K562 (cell line): Measurements from ENCODE around the gene BRICD5. TPM values are rescaled to one million over a fixed set of nuclear protein-coding genes. Genes with fewer than 3 reads are reported as not detected.

Experiments used
- ATAC-seq: fragments of 200-7000 bp; cut with Tn5 transposase; 3 replicates; pipeline ENCODE4 v1.9.1; 2020; ENCODE audit warnings: moderate library complexity
- BruUV-seq: library from RNA; stranded (reverse); fragments of 400-500 nt; replicated peaks from 2 replicates; lab custom pipeline; 2021; lab: Mats Ljungman, UMichigan
- CTCF ChIA-PET: fragments of 300-600 bp; formaldehyde crosslinking; extraction: SDS; loops from one replicate; lab custom pipeline; 2021; ENCODE audit warnings: low intra/inter-chr PET ratio; lab: Yijun Ruan, JAX
- POLR2A ChIA-PET: fragments of 300-600, 350-650 bp; sonication (Branson Sonifier 250); formaldehyde crosslinking; extraction: SDS; loops from one replicate; lab custom pipeline; 2021; ENCODE audit warnings: antibody characterized with exemption, inconsistent platforms; lab: Yijun Ruan, JAX
- DNase-seq, 4 experiments: peaks; one replicate each; pipeline versions ENCODE4 v3.0.0 to v3.0.0-alpha.2; 2011 to 2018; ENCODE audit warnings: low spot score in 3 of 4, mixed read lengths in 3 of 4; ENCODE audit errors: extremely low read depth in 1 of 4
- FAIRE-seq: peaks from 2 replicates; lab custom pipeline; 2011; peaks lifted over from hg19 to GRCh38; lab: Jason Lieb, UNC
- H2AFZ ChIP-seq: 2 replicates; pipeline ENCODE4 v1.6.0; 2011; ENCODE audit warnings: low read depth, low read length, control low read depth, inconsistent platforms
- H3K27ac ChIP-seq: fragments of 200-600 bp; 3 replicates; pipeline ENCODE4 v1.8.0; 2011; ENCODE audit warnings: low read depth, mild to moderate bottlenecking, control low read depth, inconsistent platforms, low read length, moderate library complexity, mixed read lengths; ENCODE audit errors: extremely low read depth
- H3K27me3 ChIP-seq, 2 experiments: fragments of 300-600 bp in 1 of 2; 2 replicates in 1 of 2; 3 replicates in 1 of 2; pipeline versions ENCODE4 v1.6.0 to v1.8.0; 2011; ENCODE audit warnings: inconsistent platforms in 2 of 2, low read length in 2 of 2, mild to moderate bottlenecking in 1 of 2, mixed read lengths in 1 of 2, moderate library complexity in 1 of 2; ENCODE audit not compliant: control insufficient read depth in 2 of 2, insufficient read depth in 2 of 2
- H3K36me3 ChIP-seq: fragments of 300-600 bp; 3 replicates; pipeline ENCODE4 v1.8.0; 2011; ENCODE audit warnings: mild to moderate bottlenecking, low read length, inconsistent platforms; ENCODE audit not compliant: control insufficient read depth, insufficient read depth
- H3K4me1 ChIP-seq, 2 experiments: fragments of 200-600 bp in 1 of 2; replicated peaks in 1 of 2; 2 replicates in 1 of 2; 3 replicates in 1 of 2; pipeline versions ENCODE4 v1.5.1 to v1.8.0; 2011; ENCODE audit warnings: inconsistent platforms in 2 of 2, low read length in 2 of 2, mild to moderate bottlenecking in 1 of 2, mixed read lengths in 1 of 2, moderate library complexity in 1 of 2; ENCODE audit not compliant: control insufficient read depth in 2 of 2, insufficient read depth in 2 of 2
- H3K4me2 ChIP-seq: 2 replicates; pipeline ENCODE4 v1.6.1; 2011; ENCODE audit warnings: low read length, control low read depth, inconsistent platforms, mixed read lengths; ENCODE audit not compliant: insufficient read depth
- H3K4me3 ChIP-seq: fragments of 200-600 bp; sonication (generic), shearing (Covaris generic); 2 replicates; pipeline ENCODE4 v1.5.1; 2016; ENCODE audit warnings: control low read depth, inconsistent platforms
- H3K79me2 ChIP-seq: fragments of 200-600 bp; 3 replicates; pipeline ENCODE4 v1.8.0; 2011; ENCODE audit warnings: low read length, inconsistent platforms; ENCODE audit not compliant: control insufficient read depth, insufficient read depth
- H3K9ac ChIP-seq, 2 experiments: 2 replicates each; pipeline versions ENCODE4 v1.6.0 to v1.6.1; 2011; ENCODE audit warnings: low read depth in 2 of 2, low read length in 2 of 2, control low read depth in 1 of 2, inconsistent platforms in 1 of 2, mild to moderate bottlenecking in 1 of 2, mixed read lengths in 1 of 2; ENCODE audit not compliant: insufficient read depth in 1 of 2
- H3K9me1 ChIP-seq: one replicate; pipeline ENCODE4 v1.6.0; 2011; ENCODE audit warnings: inconsistent platforms, mild to moderate bottlenecking, low read length, moderate library complexity; ENCODE audit not compliant: control insufficient read depth, insufficient read depth
- H3K9me3 ChIP-seq: replicated peaks from 2 replicates; pipeline ENCODE4 v1.5.1; 2011; ENCODE audit warnings: low read depth, low read length, inconsistent platforms; ENCODE audit not compliant: control insufficient read depth, insufficient read depth
- H4K20me1 ChIP-seq: replicated peaks from 2 replicates; pipeline ENCODE4 v1.6.1; 2011; ENCODE audit warnings: low read length, inconsistent platforms, mixed read lengths; ENCODE audit not compliant: control insufficient read depth, insufficient read depth
- BCOR ChIP-seq: fragments of 450-650 bp; IDR thresholded peaks from 2 replicates; pipeline ENCODE4 v1.6.1; 2016
- BRCA1 ChIP-seq, 2 experiments: fragments of 450-650 bp in 1 of 2; sonication (generic) in 1 of 2; formaldehyde crosslinking in 1 of 2; IDR thresholded peaks; 2 replicates each; pipeline versions ENCODE4 v1.5.0 to v1.6.1; 2017 to 2020; ENCODE audit warnings: mild to moderate bottlenecking in 1 of 2, missing genetic modification reagents in 1 of 2
- PHF8 ChIP-seq: fragments of 200-600 bp; sonication (generic); IDR thresholded peaks from 2 replicates; pipeline ENCODE4 v1.6.1; 2012; ENCODE audit warnings: mixed run types, mild to moderate bottlenecking, inconsistent platforms, low read length, moderate library complexity, borderline replicate concordance
- RBM25 ChIP-seq: fragments of 200-400 bp; formaldehyde crosslinking; IDR thresholded peaks from 2 replicates; pipeline ENCODE4 v1.6.1; 2018; ENCODE audit warnings: low read length, low read depth, moderate library complexity; ENCODE audit not compliant: severe bottlenecking
- ZFP36 ChIP-seq: fragments of 150-350 bp; IDR thresholded peaks from 2 replicates; pipeline ENCODE4 v1.6.1; 2018; ENCODE audit warnings: low read length, low read depth; ENCODE audit not compliant: partially characterized antibody
- ZNF668 ChIP-seq: fragments of 250-450 bp; sonication (Bioruptor Pico); IDR thresholded peaks from 2 replicates; pipeline ENCODE4 v1.8.0; 2022; ENCODE audit warnings: mild to moderate bottlenecking, inconsistent platforms
- WGBS: fragments of 100-300 bp; shearing (Covaris generic); methylation state at CpG from one replicate; pipeline ENCODE4 v1.1.6; 2016; ENCODE audit warnings: low coverage, mixed read lengths; ENCODE audit not compliant: insufficient coverage; ENCODE audit errors: missing lambda C conversion rate; 5-methylcytosine and 5-hydroxymethylcytosine counted together
- in situ Hi-C: fragments of 300-500 bp; cut with MboI; formaldehyde crosslinking; loops from 4 replicates; pipeline ENCODE4 v1.15.0; 2018; ENCODE audit warnings: inconsistent platforms, mixed read lengths
- intact Hi-C: fragments of 100-400 bp; cut with micrococcal nuclease; formaldehyde crosslinking; loops from 2 replicates; pipeline ENCODE4 v1.14.2; 2022
- polyA plus RNA-seq, 8 experiments: library from polyadenylated mRNA; depleted of rRNA in 4 of 8; stranded (reverse) in 5 of 8; unstranded in 3 of 8; fragments of >200 nt; fragmentation: Nextera tagmentation in 2 of 8; fragmentation: Illumina TruSeq in 1 of 8; extraction: Ambion mirVana in 2 of 8; extraction: Trizol in 1 of 8; gene quantifications; 2 replicates each; pipeline versions ENCODE4 v1.2.1 to v1.2.3, GENCODE V29; 2011 to 2014; ENCODE audit warnings: inconsistent platforms in 1 of 8, missing spikeins in 1 of 8
- total RNA-seq, 7 experiments: library from RNA; depleted of rRNA in 6 of 7; stranded (reverse); fragments of >200 nt in 6 of 7; fragmentation: Illumina TruSeq in 2 of 7; extraction: Trizol in 2 of 7; gene quantifications; 2 replicates each; pipeline versions ENCODE4 v1.2.1 to v1.2.3, GENCODE V29; 2011 to 2021; ENCODE audit warnings: low replicate concordance in 1 of 7
- TF ChIP-seq, protein P1 (sequence below): sonication (generic); formaldehyde crosslinking; IDR thresholded peaks from 2 replicates; pipeline ENCODE4 v1.8.0; 2022; ENCODE audit warnings: missing genetic modification reagents, mild to moderate bottlenecking, borderline replicate concordance
- TF ChIP-seq, protein P2 (sequence below): fragments of 150-350 bp; IDR thresholded peaks from 2 replicates; pipeline ENCODE4 v1.6.1; 2014; ENCODE audit warnings: low read depth, mild to moderate bottlenecking, low read length, borderline replicate concordance

The BRICD5 gene
- total and polyA plus RNA-seq, 9 of the 15 experiments (the other 6 are each of a cell fraction or from before 2014, with no cell fraction given), result 0.24 to 15.1 (median 2.4) TPM; not detected in 1

DNA sequence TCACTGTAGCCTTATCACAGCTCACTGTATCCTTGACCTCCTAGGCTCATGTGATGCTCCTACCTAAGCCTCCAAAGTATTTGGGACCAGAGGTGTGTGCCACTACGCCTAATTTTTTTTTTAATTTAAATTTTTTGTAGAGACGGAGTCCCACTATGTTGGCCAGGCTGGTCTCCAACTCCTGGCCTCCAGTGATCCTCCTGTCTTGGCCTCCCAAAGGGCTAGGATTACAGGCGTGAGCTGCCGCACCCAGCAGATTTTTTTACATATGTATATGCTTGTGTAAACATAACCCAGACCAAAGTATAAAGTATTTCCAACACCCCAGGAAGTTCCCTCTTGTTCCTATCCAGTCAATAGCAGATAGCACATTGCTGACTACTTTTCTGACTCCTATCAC lies 5.7 kb upstream of the BRICD5 start:
- peak overlapping the region; percentile 63 to 88 for H3K9ac ChIP-seq
- WGBS, result 54% methylated on average over 4 of the region's 4 CpGs
- POLR2A ChIA-PET, result interaction anchor here (1.0 to 3.1 kb wide), 5 partner anchors 10 to 61 kb away, joined by 4 to 17 read pairs (median 6); partner anchors contain the start of genes ECI1 and TRAF7
- H3K79me2 ChIP-seq, result peaks cover 40% of the 10 kb centered on the region
- DNase-seq (no peak), FAIRE-seq (peak; percentile 44), ATAC-seq (no peak)
- no peaks in the 10 kb centered on the region for H3K9me3 ChIP-seq
- 0 out of 2 replicates have a peak, but pooled peaks have one; percentile 14 for TF ChIP-seq BCOR
- peak; percentile 23 for TF ChIP-seq RBM25
- TF ChIP-seq ZNF668 (CRISPR knock-in tag), result no peak
- peaks cover 20 to 63% of the 10 kb centered on the region in 2 experiments; a peak in 4 of 5 replicates for H3K4me1 ChIP-seq
- intact Hi-C loops, result no loop called here
- H3K9me1 ChIP-seq, result no peaks in the 10 kb centered on the region
- peaks cover 22% of the 10 kb centered on the region; the same call in 2 of the 3 replicates for H3K36me3 ChIP-seq
- H2AFZ ChIP-seq, result peak overlapping the region; percentile 2; the same call in 1 of the 2 replicates
- H3K27ac ChIP-seq, result peak overlapping the region; percentile 97
- BruUV-seq, result no TSS peak
- peaks cover 13% of the 10 kb centered on the region; the same call in 1 of the 2 replicates for H4K20me1 ChIP-seq
- peak overlapping the region; percentile 68 for H3K4me2 ChIP-seq
- CTCF ChIA-PET, result no interaction called here
- peak overlapping the region; percentile 55 for H3K4me3 ChIP-seq
- in situ Hi-C loops, result no loop called here
- no peaks in the 10 kb centered on the region for H3K27me3 ChIP-seq

DNA sequence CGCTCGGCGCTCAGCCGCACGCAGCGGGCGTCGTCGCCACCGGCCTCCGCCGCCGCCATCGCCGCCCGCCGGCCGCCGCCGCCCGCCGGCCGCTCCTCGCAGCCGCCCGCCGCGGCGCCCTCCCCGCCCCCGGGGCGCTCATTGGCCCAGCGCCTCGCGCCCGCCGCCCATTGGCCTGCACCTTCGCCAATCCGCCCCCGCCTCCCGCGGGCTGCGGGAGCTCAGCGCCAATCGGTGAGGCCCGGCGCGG lies 4.0 kb upstream of the BRICD5 start, which contains the start of gene PGP:
TSS of gene PGP (minus strand) at position 122 of the 250 bp plus-strand sequence. CDS start at position 59, 63 bp downstream.
- FAIRE-seq (no peak), ATAC-seq (no peak), DNase-seq (no peak)
- POLR2A ChIA-PET, result interaction anchor here (0.5 to 3.1 kb wide), 14 partner anchors 9 to 703 kb away, joined by 3 to 17 read pairs (median 3); partner anchors contain the start of genes E4F1, ECI1 and TRAF7
- peaks cover 21% of the 10 kb centered on the region for H4K20me1 ChIP-seq
- H3K27ac ChIP-seq, result peak within 1 kb of the TSS; percentile 97
- peak within 1 kb of the TSS; percentile 94 to 99 for H3K9ac ChIP-seq
- peaks cover 30% of the 10 kb centered on the region; the same call in 2 of the 3 replicates for H3K36me3 ChIP-seq
- CTCF ChIA-PET, result no interaction called here
- H3K79me2 ChIP-seq, result peaks cover 49% of the 10 kb centered on the region
- 0% methylated on average over 23 of the region's 48 CpGs for WGBS
- H3K27me3 ChIP-seq, result no peaks in the 10 kb centered on the region
- in situ Hi-C loops (no loop called here), intact Hi-C loops (no loop called here)
- H3K4me2 ChIP-seq, result peak within 1 kb of the TSS; percentile 94
- H3K9me3 ChIP-seq, result no peaks in the 10 kb centered on the region
- BruUV-seq, result no TSS peak
- peak within 1 kb of the TSS; percentile 53 for H2AFZ ChIP-seq
- H3K4me1 ChIP-seq, result peaks cover 31 to 74% of the 10 kb centered on the region in 2 experiments
- no peaks in the 10 kb centered on the region for H3K9me1 ChIP-seq
- peak within 1 kb of the TSS; percentile 85 for H3K4me3 ChIP-seq
- TF ChIP-seq, protein P1, sequence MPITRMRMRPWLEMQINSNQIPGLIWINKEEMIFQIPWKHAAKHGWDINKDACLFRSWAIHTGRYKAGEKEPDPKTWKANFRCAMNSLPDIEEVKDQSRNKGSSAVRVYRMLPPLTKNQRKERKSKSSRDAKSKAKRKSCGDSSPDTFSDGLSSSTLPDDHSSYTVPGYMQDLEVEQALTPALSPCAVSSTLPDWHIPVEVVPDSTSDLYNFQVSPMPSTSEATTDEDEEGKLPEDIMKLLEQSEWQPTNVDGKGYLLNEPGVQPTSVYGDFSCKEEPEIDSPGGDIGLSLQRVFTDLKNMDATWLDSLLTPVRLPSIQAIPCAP (CRISPR knock-in tag), result no peak
- TF ChIP-seq BRCA1 (IDR thresholded peaks at IDR 0.05), result no peak
- TF ChIP-seq BRCA1 (CRISPR knock-in tag; IDR thresholded peaks at IDR 0.05), result no peak
- TF ChIP-seq PHF8, result peak; percentile 35; the same call in 1 of the 2 replicates
- TF ChIP-seq, protein P2, sequence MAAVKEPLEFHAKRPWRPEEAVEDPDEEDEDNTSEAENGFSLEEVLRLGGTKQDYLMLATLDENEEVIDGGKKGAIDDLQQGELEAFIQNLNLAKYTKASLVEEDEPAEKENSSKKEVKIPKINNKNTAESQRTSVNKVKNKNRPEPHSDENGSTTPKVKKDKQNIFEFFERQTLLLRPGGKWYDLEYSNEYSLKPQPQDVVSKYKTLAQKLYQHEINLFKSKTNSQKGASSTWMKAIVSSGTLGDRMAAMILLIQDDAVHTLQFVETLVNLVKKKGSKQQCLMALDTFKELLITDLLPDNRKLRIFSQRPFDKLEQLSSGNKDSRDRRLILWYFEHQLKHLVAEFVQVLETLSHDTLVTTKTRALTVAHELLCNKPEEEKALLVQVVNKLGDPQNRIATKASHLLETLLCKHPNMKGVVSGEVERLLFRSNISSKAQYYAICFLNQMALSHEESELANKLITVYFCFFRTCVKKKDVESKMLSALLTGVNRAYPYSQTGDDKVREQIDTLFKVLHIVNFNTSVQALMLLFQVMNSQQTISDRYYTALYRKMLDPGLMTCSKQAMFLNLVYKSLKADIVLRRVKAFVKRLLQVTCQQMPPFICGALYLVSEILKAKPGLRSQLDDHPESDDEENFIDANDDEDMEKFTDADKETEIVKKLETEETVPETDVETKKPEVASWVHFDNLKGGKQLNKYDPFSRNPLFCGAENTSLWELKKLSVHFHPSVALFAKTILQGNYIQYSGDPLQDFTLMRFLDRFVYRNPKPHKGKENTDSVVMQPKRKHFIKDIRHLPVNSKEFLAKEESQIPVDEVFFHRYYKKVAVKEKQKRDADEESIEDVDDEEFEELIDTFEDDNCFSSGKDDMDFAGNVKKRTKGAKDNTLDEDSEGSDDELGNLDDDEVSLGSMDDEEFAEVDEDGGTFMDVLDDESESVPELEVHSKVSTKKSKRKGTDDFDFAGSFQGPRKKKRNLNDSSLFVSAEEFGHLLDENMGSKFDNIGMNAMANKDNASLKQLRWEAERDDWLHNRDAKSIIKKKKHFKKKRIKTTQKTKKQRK, result peak; percentile 61; the same call in 1 of the 2 replicates
- no peak for TF ChIP-seq ZFP36
- peak; percentile 100 for TF ChIP-seq RBM25
